ENCODE measurements around the gene CCDC187.
A peak's percentile ranks its signal among the peaks of the same experiment; 100 is the strongest.

The CCDC187 gene

GRCh38 chr9:136346927-136347465, 43.1 kb upstream of the CCDC187 start:
- no peak overlapping the region for H3K27ac ChIP-seq

GRCh38 chr9:136346157-136346481, 42.2 kb upstream of the CCDC187 start:
- peak overlapping the region; percentile 42 for H3K27ac ChIP-seq
- peak; percentile 28; the same call in 1 of the 2 replicates for TF ChIP-seq CTCF (conservative IDR thresholded peaks at IDR 0.05)

More at GRCh38 chr9:136346927-136347465, 43.1 kb upstream of the CCDC187 start:
- TF ChIP-seq CTCF (conservative IDR thresholded peaks at IDR 0.05) = no peak

- TF ChIP-seq CTCF (conservative IDR thresholded peaks at IDR 0.05) = peak; percentile 74
- H3K27ac ChIP-seq = peak overlapping the region; percentile 42
Observed at GRCh38 chr9:136345281-136346156, 41.6 kb upstream of the CCDC187 start.

GRCh38 chr9:136344544-136345280, 40.8 kb upstream of the CCDC187 start:
- H3K27ac ChIP-seq = no peak overlapping the region
- TF ChIP-seq CTCF (conservative IDR thresholded peaks at IDR 0.05) = no peak

- H3K27ac ChIP-seq = no peak overlapping the region
- no peak for TF ChIP-seq CTCF (conservative IDR thresholded peaks at IDR 0.05)
Observed at GRCh38 chr9:136343884-136344269, 40.0 kb upstream of the CCDC187 start.

GRCh38 chr9:136343121-136343883, 39.4 kb upstream of the CCDC187 start:
- TF ChIP-seq CTCF (conservative IDR thresholded peaks at IDR 0.05) = no peak
- no peak overlapping the region for H3K27ac ChIP-seq
